Type B pancreatic cell (in vitro differentiated cells): Measurements from ENCODE around the gene MAP2K2. TPM values are rescaled to one million over a fixed set of nuclear protein-coding genes. Genes with fewer than 3 reads are reported as not detected.
A peak's percentile ranks its signal among the peaks of the same experiment; 100 is the strongest.

Source experiments
- DNase-seq: peaks from one replicate; pipeline ENCODE4 v3.0.0; 2021; ENCODE audit warnings: mixed read lengths; ENCODE audit not compliant: unreplicated experiment; ENCODE audit errors: extremely low spot score
- H3K27ac Mint-ChIP-seq: 2 replicates; pipeline ENCODE4 v1.8.0; 2021; ENCODE audit warnings: mild to moderate bottlenecking, mixed read lengths
- H3K27me3 Mint-ChIP-seq: 2 replicates; pipeline ENCODE4 v1.8.0; 2021; ENCODE audit warnings: mixed read lengths
- H3K36me3 Mint-ChIP-seq: 2 replicates; pipeline ENCODE4 v1.8.0; 2021; ENCODE audit warnings: mixed read lengths
- H3K4me1 Mint-ChIP-seq: one replicate; pipeline ENCODE4 v1.8.0; 2021; ENCODE audit warnings: mixed read lengths; ENCODE audit not compliant: unreplicated experiment
- H3K4me3 Mint-ChIP-seq: 2 replicates; pipeline ENCODE4 v1.8.0; 2021; ENCODE audit warnings: mild to moderate bottlenecking, mixed read lengths
- H3K9me3 Mint-ChIP-seq: 2 replicates; pipeline ENCODE4 v1.8.0; 2021; ENCODE audit warnings: mixed read lengths
- total RNA-seq: library from RNA; stranded (reverse); gene quantifications from 2 replicates; pipeline ENCODE4 v1.2.1, GENCODE V29; 2021; ENCODE audit warnings: low replicate concordance
- TF ChIP-seq, protein P1 (sequence below): fragments of 200-600 bp; sonication (generic); conservative IDR thresholded peaks from 2 replicates; pipeline ENCODE4 v1.5.0; 2021; ENCODE audit warnings: antibody characterized with exemption, mild to moderate bottlenecking

MAP2K2 gene
- total RNA-seq, 1 donor from 2014 or later, result 144 TPM

DNA sequence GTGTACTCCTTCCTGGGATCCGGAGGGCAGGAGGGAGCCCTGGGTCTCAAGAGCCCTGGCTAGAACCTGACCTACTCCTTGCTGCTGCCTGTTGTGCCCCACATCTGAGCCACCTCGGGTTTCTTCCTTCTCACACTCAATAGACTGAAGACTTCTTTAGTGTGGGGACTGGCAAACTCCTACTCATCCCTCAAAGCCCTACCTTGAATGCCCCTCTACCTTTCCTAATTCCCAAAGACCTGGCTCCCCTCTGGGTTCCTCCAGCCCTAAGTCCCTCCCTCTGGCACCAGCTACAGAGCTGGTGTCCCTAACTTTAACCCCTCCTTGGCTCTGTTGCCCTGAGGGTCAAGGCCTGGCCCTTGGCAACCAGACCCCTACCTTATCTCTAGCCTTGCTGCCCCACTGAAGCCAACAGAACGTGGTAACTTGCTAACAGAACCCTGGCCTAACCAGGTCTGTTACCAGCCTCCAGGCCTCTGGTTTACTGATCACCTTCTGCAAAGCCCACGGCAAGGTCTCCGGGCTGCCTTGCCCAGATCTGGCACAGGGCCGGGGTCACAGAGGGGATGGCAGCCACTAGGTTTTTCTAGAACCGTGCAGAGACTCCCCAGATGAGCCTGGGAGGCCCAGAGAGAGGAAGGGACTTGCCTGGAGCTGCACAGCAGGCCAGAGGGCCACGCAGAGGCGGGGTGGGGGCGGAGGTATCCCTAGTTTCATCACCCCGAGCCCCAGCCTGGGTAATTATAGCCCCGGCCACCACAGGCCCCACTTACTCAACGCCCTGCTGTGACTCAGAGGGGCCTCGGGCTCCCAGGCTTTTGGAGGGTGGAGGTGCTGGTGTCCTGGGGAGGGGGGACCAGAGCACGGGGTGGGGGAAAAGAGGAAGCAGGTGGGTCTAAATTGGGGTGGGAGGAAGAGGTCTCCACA lies 72.5 kb downstream of the MAP2K2 start:
- H3K4me1 Mint-ChIP-seq, result peaks cover 20% of the 10 kb centered on the region
- H3K36me3 Mint-ChIP-seq, result peaks cover 28% of the 10 kb centered on the region
- no peak overlapping the region for H3K4me3 Mint-ChIP-seq
- H3K27me3 Mint-ChIP-seq, result no peaks in the 10 kb centered on the region
- no peaks in the 10 kb centered on the region for H3K9me3 Mint-ChIP-seq
- peak overlapping the region; percentile 61 for H3K27ac Mint-ChIP-seq
- DNase-seq, result no peak
- TF ChIP-seq, protein P1, sequence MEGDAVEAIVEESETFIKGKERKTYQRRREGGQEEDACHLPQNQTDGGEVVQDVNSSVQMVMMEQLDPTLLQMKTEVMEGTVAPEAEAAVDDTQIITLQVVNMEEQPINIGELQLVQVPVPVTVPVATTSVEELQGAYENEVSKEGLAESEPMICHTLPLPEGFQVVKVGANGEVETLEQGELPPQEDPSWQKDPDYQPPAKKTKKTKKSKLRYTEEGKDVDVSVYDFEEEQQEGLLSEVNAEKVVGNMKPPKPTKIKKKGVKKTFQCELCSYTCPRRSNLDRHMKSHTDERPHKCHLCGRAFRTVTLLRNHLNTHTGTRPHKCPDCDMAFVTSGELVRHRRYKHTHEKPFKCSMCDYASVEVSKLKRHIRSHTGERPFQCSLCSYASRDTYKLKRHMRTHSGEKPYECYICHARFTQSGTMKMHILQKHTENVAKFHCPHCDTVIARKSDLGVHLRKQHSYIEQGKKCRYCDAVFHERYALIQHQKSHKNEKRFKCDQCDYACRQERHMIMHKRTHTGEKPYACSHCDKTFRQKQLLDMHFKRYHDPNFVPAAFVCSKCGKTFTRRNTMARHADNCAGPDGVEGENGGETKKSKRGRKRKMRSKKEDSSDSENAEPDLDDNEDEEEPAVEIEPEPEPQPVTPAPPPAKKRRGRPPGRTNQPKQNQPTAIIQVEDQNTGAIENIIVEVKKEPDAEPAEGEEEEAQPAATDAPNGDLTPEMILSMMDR, result no peak

- no peak for DNase-seq
- H3K27ac Mint-ChIP-seq, result peak overlapping the region; percentile 68
- peaks cover 30% of the 10 kb centered on the region for H3K36me3 Mint-ChIP-seq
- peaks cover 20% of the 10 kb centered on the region for H3K4me1 Mint-ChIP-seq
- H3K4me3 Mint-ChIP-seq, result no peak overlapping the region
- TF ChIP-seq, protein P1, result no peak
- H3K9me3 Mint-ChIP-seq, result no peaks in the 10 kb centered on the region
- H3K27me3 Mint-ChIP-seq, result no peaks in the 10 kb centered on the region
Measured at GRCh38 chr19:4049432-4049831, 74.5 kb downstream of the MAP2K2 start.

DNA sequence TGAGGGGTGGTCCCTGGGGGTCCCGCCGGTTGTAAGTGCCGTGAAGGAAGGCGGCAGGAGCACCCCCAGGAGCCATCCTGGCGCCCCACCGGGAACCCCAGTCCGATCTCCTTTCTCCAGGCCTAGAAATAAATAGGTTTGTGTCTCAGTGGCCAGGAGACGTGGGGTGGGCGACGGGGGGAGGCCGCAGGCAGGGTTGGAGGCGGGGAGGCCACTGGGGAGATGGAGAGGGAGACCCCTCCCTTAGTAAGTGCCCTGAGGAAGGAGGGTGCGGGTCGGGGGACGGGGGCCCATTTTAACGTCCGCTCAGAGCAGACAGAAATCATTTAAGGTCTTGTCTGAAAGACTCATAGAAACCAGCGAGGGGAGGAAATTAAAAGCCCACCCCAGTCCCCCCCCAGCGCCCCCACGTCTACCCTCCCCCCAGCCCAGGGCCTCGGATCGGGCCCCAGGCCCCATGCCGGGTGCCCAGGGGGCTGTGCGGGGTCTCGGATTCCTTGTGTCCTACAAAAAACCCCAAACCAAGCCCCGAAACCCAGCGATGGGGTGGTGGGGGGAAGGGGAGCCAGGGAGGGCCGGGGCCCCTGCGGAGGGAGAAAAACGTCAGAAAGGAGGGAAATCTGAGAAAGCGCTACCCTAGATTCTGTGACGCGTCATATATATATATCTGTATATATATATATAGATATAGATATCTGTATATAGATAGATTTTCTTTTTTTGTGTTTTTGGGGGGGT lies 76.8 kb downstream of the MAP2K2 start:
- Mint-ChIP-seq H3K27me3 (no peaks in the 10 kb centered on the region), H3K27ac (no peak overlapping the region), H3K36me3 (peaks cover 18% of the 10 kb centered on the region), H3K4me3 (no peak overlapping the region), H3K9me3 (no peaks in the 10 kb centered on the region), H3K4me1 (peaks cover 9% of the 10 kb centered on the region)
- no peak for DNase-seq
- TF ChIP-seq, protein P1, result no peak

GRCh38 chr19:4046362-4046691 lies 77.6 kb downstream of the MAP2K2 start:
- H3K4me1 Mint-ChIP-seq, result peaks cover 8% of the 10 kb centered on the region
- H3K9me3 Mint-ChIP-seq, result no peaks in the 10 kb centered on the region
- H3K4me3 Mint-ChIP-seq, result no peak overlapping the region
- TF ChIP-seq, protein P1, result no peak
- H3K27me3 Mint-ChIP-seq, result no peaks in the 10 kb centered on the region
- no peak for DNase-seq
- peaks cover 17% of the 10 kb centered on the region for H3K36me3 Mint-ChIP-seq
- H3K27ac Mint-ChIP-seq, result peak overlapping the region; percentile 80

DNA sequence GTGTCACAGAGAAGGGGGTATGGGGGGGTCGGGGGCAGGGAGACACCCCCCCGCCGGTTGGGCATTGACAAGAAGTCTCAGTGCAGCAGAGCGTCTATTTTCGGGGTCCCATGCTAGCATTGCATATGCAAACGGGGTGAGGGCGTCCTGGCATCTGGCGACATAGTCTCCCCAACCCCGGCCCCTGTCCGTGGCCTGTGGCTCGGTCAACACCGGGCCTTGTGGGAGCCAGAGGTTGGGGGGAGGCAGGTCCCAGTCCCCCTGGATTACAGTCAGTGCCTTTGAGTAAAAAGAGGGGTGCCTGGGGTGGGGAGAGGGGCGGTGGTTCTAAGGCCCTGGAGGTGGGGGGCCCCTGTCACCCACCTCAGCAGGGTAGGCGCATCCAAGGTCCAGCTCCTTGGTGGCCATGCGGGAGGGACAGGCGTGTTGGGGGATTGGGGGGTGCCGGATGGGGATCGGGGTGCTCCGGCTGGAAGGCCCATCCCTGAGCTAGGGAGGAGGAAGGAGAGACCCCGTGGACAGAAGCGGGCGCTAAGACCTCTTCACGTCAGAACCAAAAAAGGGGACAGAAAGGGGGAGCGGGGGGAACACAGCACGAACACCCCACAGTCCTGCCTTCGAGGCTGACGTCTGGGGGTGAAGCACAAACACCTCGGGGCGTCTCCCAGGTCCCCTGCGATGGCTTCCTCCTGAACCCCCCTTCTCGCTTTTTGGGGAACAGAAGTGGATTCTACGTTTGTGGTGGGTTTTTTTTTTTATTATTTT lies 78.1 kb downstream of the MAP2K2 start:
- no peaks in the 10 kb centered on the region for H3K27me3 Mint-ChIP-seq
- H3K4me3 Mint-ChIP-seq, result no peak overlapping the region
- TF ChIP-seq, protein P1, result no peak
- no peak for DNase-seq
- H3K9me3 Mint-ChIP-seq, result no peaks in the 10 kb centered on the region
- H3K27ac Mint-ChIP-seq, result no peak overlapping the region
- peaks cover 5% of the 10 kb centered on the region for H3K4me1 Mint-ChIP-seq
- peaks cover 13% of the 10 kb centered on the region for H3K36me3 Mint-ChIP-seq
